HL-60 (cell line): ENCODE results near the gene VPREB3.

ENCODE experiments used
- DNase-seq, 2 experiments: peaks; one replicate each; pipeline ENCODE4 v3.0.0-alpha.2; 2010 to 2020; ENCODE audit warnings: low read depth in 1 of 2, low spot score in 1 of 2
- H3K27ac ChIP-seq: fragments of 250-450 bp; sonication (Bioruptor Pico); replicated peaks from 2 replicates; pipeline ENCODE4 v1.5.1; 2020; ENCODE audit warnings: mild to moderate bottlenecking, moderate library complexity
- H3K27me3 ChIP-seq: fragments of 250-450 bp; sonication (Bioruptor Pico); 2 replicates; pipeline ENCODE4 v1.5.1; 2021; ENCODE audit warnings: mild to moderate bottlenecking, moderate library complexity; ENCODE audit not compliant: insufficient read depth, poor library complexity, severe bottlenecking
- H3K4me3 ChIP-seq: replicated peaks from 2 replicates; pipeline ENCODE4 v1.5.1; 2011; ENCODE audit warnings: mild to moderate bottlenecking, control low read depth, low read length; ENCODE audit not compliant: insufficient read depth
- GABPA ChIP-seq: IDR thresholded peaks from 2 replicates; pipeline ENCODE4 v1.6.1; 2012; ENCODE audit warnings: low read depth
- POLR2AphosphoS5 ChIP-seq: IDR thresholded peaks from 2 replicates; pipeline ENCODE4 v1.6.1; 2012; ENCODE audit warnings: low read depth
- REST ChIP-seq: IDR thresholded peaks from 2 replicates; pipeline ENCODE4 v1.6.1; 2012; ENCODE audit warnings: low read depth; ENCODE audit not compliant: insufficient replicate concordance
- SPI1 ChIP-seq: IDR thresholded peaks from 2 replicates; pipeline ENCODE4 v1.6.1; 2012; ENCODE audit warnings: low read depth, mild to moderate bottlenecking, borderline replicate concordance
- TF ChIP-seq, protein P1 (sequence below): IDR thresholded peaks from one replicate; pipeline ENCODE4 v1.5.1; 2011; ENCODE audit warnings: low read length, control low read depth, inconsistent platforms; ENCODE audit not compliant: insufficient read depth

VPREB3 gene

GRCh38 chr22:23715806-23716375 is 38.3 kb downstream of the VPREB3 start:
- peak overlapping the region; percentile 85 for H3K4me3 ChIP-seq
- TF ChIP-seq SPI1 (no peak; the same call in 1 of the 2 replicates), POLR2AphosphoS5 (no peak), REST (no peak)
- TF ChIP-seq, protein P1, sequence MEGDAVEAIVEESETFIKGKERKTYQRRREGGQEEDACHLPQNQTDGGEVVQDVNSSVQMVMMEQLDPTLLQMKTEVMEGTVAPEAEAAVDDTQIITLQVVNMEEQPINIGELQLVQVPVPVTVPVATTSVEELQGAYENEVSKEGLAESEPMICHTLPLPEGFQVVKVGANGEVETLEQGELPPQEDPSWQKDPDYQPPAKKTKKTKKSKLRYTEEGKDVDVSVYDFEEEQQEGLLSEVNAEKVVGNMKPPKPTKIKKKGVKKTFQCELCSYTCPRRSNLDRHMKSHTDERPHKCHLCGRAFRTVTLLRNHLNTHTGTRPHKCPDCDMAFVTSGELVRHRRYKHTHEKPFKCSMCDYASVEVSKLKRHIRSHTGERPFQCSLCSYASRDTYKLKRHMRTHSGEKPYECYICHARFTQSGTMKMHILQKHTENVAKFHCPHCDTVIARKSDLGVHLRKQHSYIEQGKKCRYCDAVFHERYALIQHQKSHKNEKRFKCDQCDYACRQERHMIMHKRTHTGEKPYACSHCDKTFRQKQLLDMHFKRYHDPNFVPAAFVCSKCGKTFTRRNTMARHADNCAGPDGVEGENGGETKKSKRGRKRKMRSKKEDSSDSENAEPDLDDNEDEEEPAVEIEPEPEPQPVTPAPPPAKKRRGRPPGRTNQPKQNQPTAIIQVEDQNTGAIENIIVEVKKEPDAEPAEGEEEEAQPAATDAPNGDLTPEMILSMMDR = no peak
- H3K27ac ChIP-seq = peak overlapping the region; percentile 69
- no peaks in the 10 kb centered on the region for H3K27me3 ChIP-seq
- peak in 1 of 2 experiments; percentile 57 for DNase-seq

- no peak overlapping the region for H3K27ac ChIP-seq
- H3K4me3 ChIP-seq = no peak overlapping the region
- no peak for DNase-seq
- no peaks in the 10 kb centered on the region for H3K27me3 ChIP-seq
- TF ChIP-seq, protein P1 = no peak
Measured at GRCh38 chr22:23714596-23715578, 39.3 kb downstream of the VPREB3 start.

- no peak for DNase-seq
- no peaks in the 10 kb centered on the region for H3K27me3 ChIP-seq
- TF ChIP-seq REST = no peak
- no peak for TF ChIP-seq SPI1
- no peak for TF ChIP-seq POLR2AphosphoS5
- no peak for TF ChIP-seq GABPA
- H3K27ac ChIP-seq = no peak overlapping the region
- H3K4me3 ChIP-seq = no peak overlapping the region
Measured at GRCh38 chr22:23713696-23714595, 40.3 kb downstream of the VPREB3 start.

GRCh38 chr22:23712256-23712655 is 42.0 kb downstream of the VPREB3 start:
- no peak overlapping the region for H3K27ac ChIP-seq
- H3K4me3 ChIP-seq = no peak overlapping the region
- no peak for DNase-seq
- TF ChIP-seq REST (no peak), GABPA (no peak), SPI1 (no peak)
- TF ChIP-seq, protein P1 = no peak
- no peaks in the 10 kb centered on the region for H3K27me3 ChIP-seq
